A549 (cell line): Measurements from ENCODE around the gene MAGED4. TPM values are rescaled to one million over a fixed set of nuclear protein-coding genes. Genes with fewer than 3 reads are reported as not detected.
"Not testable (repeated sequence)": the region's sequence is repeated elsewhere in the genome, so short reads cannot be mapped to it uniquely, and the experiment has no call there.

Experiments used
- ATAC-seq, 2 experiments: fragments of 200-7000 bp in 1 of 2; fragments of >200 bp in 1 of 2; cut with Nextera tagmentation in 1 of 2; cut with Tn5 transposase in 1 of 2; 3 replicates each; pipeline versions ENCODE4 v1.8.0 to v1.9.1; 2018 to 2020; ENCODE audit warnings: mild to moderate bottlenecking in 1 of 2, moderate library complexity in 1 of 2
- CTCF ChIA-PET: fragments of 300-600 bp; sonication (Branson Sonifier 250); formaldehyde crosslinking; extraction: SDS; loops from one replicate; lab custom pipeline; 2021; ENCODE audit warnings: antibody characterized with exemption, inconsistent platforms; lab: Yijun Ruan, JAX
- POLR2A ChIA-PET: fragments of 350-600 bp; formaldehyde crosslinking; extraction: SDS; loops from one replicate; lab custom pipeline; 2021; ENCODE audit warnings: antibody characterized with exemption, inconsistent platforms; lab: Yijun Ruan, JAX
- DNase-seq, 2 experiments: peaks; one replicate each; pipeline versions ENCODE4 v3.0.0 to v3.0.0-alpha.2; 2011 to 2016; ENCODE audit warnings: low read depth in 1 of 2, low spot score in 1 of 2
- FAIRE-seq: peaks from 2 replicates; lab custom pipeline; 2011; peaks lifted over from hg19 to GRCh38; lab: Jason Lieb, UNC
- H3K27ac ChIP-seq, 2 experiments: fragments of >200 bp; sonication (Bioruptor Twin); formaldehyde crosslinking; 3 replicates each; pipeline ENCODE4 v1.5.1; 2016 to 2017
- H3K4me1 ChIP-seq: fragments of >200 bp; sonication (Bioruptor Twin); formaldehyde crosslinking; 3 replicates; pipeline ENCODE4 v1.6.1; 2016
- H3K4me2 ChIP-seq: fragments of >200 bp; sonication (Bioruptor Twin); formaldehyde crosslinking; 3 replicates; pipeline ENCODE4 v1.6.1; 2016
- H3K4me3 ChIP-seq: fragments of >200 bp; sonication (Bioruptor Twin); formaldehyde crosslinking; 3 replicates; pipeline ENCODE4 v1.5.1; 2016
- H3K9me3 ChIP-seq: fragments of >200 bp; sonication (Bioruptor Twin); formaldehyde crosslinking; 3 replicates; pipeline ENCODE4 v1.6.1; 2016
- CHD2 ChIP-seq: fragments of 150-350 bp; IDR thresholded peaks from 2 replicates; pipeline ENCODE4 v1.6.1; 2014; ENCODE audit warnings: low read length; ENCODE audit not compliant: partially characterized antibody
- EP300 ChIP-seq, 2 experiments: fragments of >200 bp; sonication (Bioruptor Twin); formaldehyde crosslinking; IDR thresholded peaks; 2 replicates in 1 of 2; 3 replicates in 1 of 2; pipeline ENCODE4 v1.6.1; 2016 to 2017
- FOSB ChIP-seq: fragments of 250-450 bp; sonication (Bioruptor Pico); IDR thresholded peaks from 2 replicates; pipeline ENCODE4 v1.5.0; 2020; ENCODE audit warnings: mild to moderate bottlenecking, moderate library complexity
- FOXS1 ChIP-seq: fragments of 250-450 bp; sonication (Bioruptor Pico); IDR thresholded peaks from 2 replicates; pipeline ENCODE4 v1.5.0; 2020; ENCODE audit warnings: mild to moderate bottlenecking, moderate library complexity
- HOXB13 ChIP-seq: fragments of 250-450 bp; sonication (Bioruptor Pico); IDR thresholded peaks from 2 replicates; pipeline ENCODE4 v1.5.0; 2020; ENCODE audit warnings: low read depth, mild to moderate bottlenecking, moderate library complexity
- KDM5A ChIP-seq: fragments of 200-600 bp; sonication (generic); IDR thresholded peaks from 2 replicates; pipeline ENCODE4 v1.6.1; 2016; ENCODE audit warnings: antibody characterized with exemption, mild to moderate bottlenecking
- MYC ChIP-seq: IDR thresholded peaks from 2 replicates; pipeline ENCODE4 v1.6.1; 2012; ENCODE audit warnings: mild to moderate bottlenecking, inconsistent platforms, low read length, improper control_type of control experiment, borderline replicate concordance
- POLR2A ChIP-seq: IDR thresholded peaks from 2 replicates; pipeline ENCODE4 v1.6.1; 2012; ENCODE audit warnings: mild to moderate bottlenecking, low read length
- POLR2AphosphoS2 ChIP-seq: conservative IDR thresholded peaks from 2 replicates; pipeline ENCODE4 v1.6.1; 2012; ENCODE audit warnings: low read length, improper control_type of control experiment, inconsistent platforms
- RAD21 ChIP-seq, 2 experiments: fragments of >200 bp in 1 of 2; sonication (Bioruptor Twin) in 1 of 2; formaldehyde crosslinking in 1 of 2; IDR thresholded peaks in 1 of 2; conservative IDR thresholded peaks in 1 of 2; 2 replicates in 1 of 2; 3 replicates in 1 of 2; pipeline ENCODE4 v1.6.1; 2012 to 2018; ENCODE audit warnings: inconsistent platforms in 1 of 2
- RFX5 ChIP-seq: fragments of 450-650 bp; IDR thresholded peaks from 2 replicates; pipeline ENCODE4 v1.7.1; 2014; ENCODE audit warnings: antibody characterized with exemption, mild to moderate bottlenecking, moderate library complexity
- TP53 ChIP-seq: fragments of 250-450 bp; sonication (Bioruptor Pico); IDR thresholded peaks from 2 replicates; pipeline ENCODE4 v1.5.0; 2021; ENCODE audit warnings: mild to moderate bottlenecking, moderate library complexity
- ZFP36 ChIP-seq: fragments of 450-650 bp; IDR thresholded peaks from 2 replicates; pipeline ENCODE4 v1.6.1; 2014; ENCODE audit warnings: borderline replicate concordance; ENCODE audit not compliant: partially characterized antibody
- WGBS: methylation state at CpG from one replicate; pipeline ENCODE4 v1.1.6; 2017; ENCODE audit errors: missing lambda C conversion rate; 5-methylcytosine and 5-hydroxymethylcytosine counted together
- polyA plus RNA-seq, 4 experiments: library from polyadenylated mRNA; depleted of rRNA in 3 of 4; stranded (reverse); fragments of >200 nt; fragmentation: RNase III in 1 of 4; extraction: RNeasy Plus Mini Kit Qiagen cat#74134 plus additional on column Dnase treatment in 1 of 4; gene quantifications; 2 replicates in 3 of 4; 3 replicates in 1 of 4; pipeline ENCODE4 v1.2.3, GENCODE V29; 2011 to 2017
- TF ChIP-seq, protein P1 (sequence below): fragments of 200-600 bp; sonication (generic); IDR thresholded peaks from 2 replicates; pipeline ENCODE4 v1.6.1; 2016; ENCODE audit warnings: antibody characterized with exemption, mild to moderate bottlenecking, moderate library complexity
- TF ChIP-seq, protein P2 (sequence below): fragments of 250-450 bp; sonication (Bioruptor Pico); IDR thresholded peaks from 2 replicates; pipeline ENCODE4 v1.5.0; 2020; ENCODE audit warnings: low read depth, mild to moderate bottlenecking, moderate library complexity
- TF ChIP-seq, protein P3 (sequence below): IDR thresholded peaks from 2 replicates; pipeline ENCODE4 v1.6.1; 2012
- TF ChIP-seq, protein P4 (sequence below): fragments of >200 bp; sonication (Bioruptor Twin); formaldehyde crosslinking; IDR thresholded peaks from 3 replicates; pipeline ENCODE4 v1.6.1; 2016
- TF ChIP-seq, protein P5 (sequence below): fragments of 450-650 bp; IDR thresholded peaks from 2 replicates; pipeline ENCODE4 v1.6.1; 2014; ENCODE audit warnings: antibody characterized with exemption
- TF ChIP-seq, protein P6 (sequence below): IDR thresholded peaks from 2 replicates; pipeline ENCODE4 v1.6.1; 2012; ENCODE audit warnings: low read depth, borderline replicate concordance

Gene MAGED4
- polyA plus RNA-seq, 2 of the 4 experiments (the other 2 are of a cell fraction) = 6.0 to 11.6 TPM

DNA sequence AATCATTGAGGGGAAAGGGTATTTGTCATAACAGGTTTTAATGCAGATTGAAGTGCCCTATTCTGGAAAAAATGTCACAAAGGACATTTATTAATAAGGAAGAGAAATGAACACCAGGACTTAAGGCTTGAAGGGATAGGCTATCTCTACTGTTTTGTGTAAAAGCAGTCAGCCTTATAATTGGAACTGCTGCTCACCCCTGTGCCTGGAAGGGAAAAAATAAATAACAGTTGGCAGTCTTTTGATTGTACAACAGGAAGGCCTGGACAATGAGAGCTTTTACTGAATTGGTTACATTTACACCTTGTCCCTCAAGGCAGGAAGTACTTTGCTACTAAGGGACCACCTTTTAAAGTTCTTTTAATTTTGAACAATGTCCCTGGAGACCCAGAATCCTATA, 17.8 kb upstream of the MAGED4 start:
- FAIRE-seq (no peak), DNase-seq (no peak)
- Histone ChIP-seq H3K4me3 (no peak overlapping the region), H3K4me1 (no peaks in the 10 kb centered on the region), H3K9me3 (no peaks in the 10 kb centered on the region), H3K27ac (no peak overlapping the region)
- ChIA-PET CTCF (no interaction called here), POLR2A (no interaction called here)
- no peak for TF ChIP-seq POLR2AphosphoS2
- TF ChIP-seq, protein P1, sequence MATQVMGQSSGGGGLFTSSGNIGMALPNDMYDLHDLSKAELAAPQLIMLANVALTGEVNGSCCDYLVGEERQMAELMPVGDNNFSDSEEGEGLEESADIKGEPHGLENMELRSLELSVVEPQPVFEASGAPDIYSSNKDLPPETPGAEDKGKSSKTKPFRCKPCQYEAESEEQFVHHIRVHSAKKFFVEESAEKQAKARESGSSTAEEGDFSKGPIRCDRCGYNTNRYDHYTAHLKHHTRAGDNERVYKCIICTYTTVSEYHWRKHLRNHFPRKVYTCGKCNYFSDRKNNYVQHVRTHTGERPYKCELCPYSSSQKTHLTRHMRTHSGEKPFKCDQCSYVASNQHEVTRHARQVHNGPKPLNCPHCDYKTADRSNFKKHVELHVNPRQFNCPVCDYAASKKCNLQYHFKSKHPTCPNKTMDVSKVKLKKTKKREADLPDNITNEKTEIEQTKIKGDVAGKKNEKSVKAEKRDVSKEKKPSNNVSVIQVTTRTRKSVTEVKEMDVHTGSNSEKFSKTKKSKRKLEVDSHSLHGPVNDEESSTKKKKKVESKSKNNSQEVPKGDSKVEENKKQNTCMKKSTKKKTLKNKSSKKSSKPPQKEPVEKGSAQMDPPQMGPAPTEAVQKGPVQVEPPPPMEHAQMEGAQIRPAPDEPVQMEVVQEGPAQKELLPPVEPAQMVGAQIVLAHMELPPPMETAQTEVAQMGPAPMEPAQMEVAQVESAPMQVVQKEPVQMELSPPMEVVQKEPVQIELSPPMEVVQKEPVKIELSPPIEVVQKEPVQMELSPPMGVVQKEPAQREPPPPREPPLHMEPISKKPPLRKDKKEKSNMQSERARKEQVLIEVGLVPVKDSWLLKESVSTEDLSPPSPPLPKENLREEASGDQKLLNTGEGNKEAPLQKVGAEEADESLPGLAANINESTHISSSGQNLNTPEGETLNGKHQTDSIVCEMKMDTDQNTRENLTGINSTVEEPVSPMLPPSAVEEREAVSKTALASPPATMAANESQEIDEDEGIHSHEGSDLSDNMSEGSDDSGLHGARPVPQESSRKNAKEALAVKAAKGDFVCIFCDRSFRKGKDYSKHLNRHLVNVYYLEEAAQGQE = no peak
- TF ChIP-seq FOSB = no peak
- TF ChIP-seq, protein P2, sequence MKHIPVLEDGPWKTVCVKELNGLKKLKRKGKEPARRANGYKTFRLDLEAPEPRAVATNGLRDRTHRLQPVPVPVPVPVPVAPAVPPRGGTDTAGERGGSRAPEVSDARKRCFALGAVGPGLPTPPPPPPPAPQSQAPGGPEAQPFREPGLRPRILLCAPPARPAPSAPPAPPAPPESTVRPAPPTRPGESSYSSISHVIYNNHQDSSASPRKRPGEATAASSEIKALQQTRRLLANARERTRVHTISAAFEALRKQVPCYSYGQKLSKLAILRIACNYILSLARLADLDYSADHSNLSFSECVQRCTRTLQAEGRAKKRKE = no peak
- TF ChIP-seq, all 56 proteins: peak for 0
- no peak overlapping the region for H3K4me2 ChIP-seq
- ATAC-seq = no peak

DNA sequence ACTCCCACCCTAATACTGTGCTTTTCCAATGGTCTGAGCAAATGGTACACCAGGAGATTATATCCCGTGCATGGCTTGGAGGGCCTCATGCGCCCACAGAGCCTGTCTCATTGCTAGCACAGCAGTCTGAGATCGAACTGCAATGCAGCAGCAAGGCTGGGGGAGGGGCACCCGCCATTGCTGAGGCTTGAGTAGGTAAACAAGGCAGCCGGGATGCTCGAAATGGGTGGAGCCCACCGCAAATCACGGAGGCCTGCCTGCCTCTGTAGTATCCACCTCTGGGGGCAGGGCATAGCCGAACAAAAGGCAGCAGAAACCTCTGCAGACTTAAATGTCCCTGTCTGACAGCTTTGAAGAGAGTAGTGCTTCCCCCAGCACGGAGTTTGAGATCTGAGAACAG, 13.6 kb upstream of the MAGED4 start:
- H3K4me3 ChIP-seq, H3K9me3 ChIP-seq, DNase-seq, CTCF ChIA-PET, H3K4me1 ChIP-seq, FAIRE-seq, ATAC-seq, H3K4me2 ChIP-seq, H3K27ac ChIP-seq, POLR2A ChIA-PET: not testable (repeated sequence)
- WGBS = 0% methylated on average over 1 of the region's 10 CpGs

DNA sequence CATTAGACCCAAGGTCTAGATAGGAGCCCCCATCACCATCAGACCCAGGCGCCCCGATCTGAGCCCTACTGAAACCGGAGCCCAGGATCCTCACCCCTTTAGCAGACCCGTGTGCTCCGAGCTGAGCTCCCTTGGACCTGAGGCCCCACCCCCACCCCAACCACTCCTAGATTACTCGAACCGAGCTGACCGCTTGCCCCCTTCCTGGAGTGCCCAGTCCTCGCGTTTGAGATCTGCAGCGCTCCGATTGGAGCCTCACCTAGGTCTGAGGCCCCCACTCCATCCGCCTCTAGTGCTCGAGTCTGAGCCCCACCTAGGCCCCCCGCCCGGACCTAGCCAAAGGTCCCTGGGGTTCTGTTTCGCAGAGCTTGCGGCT, 378 bp downstream of the MAGED4 start:
- H3K4me1 ChIP-seq, H3K4me2 ChIP-seq, H3K4me3 ChIP-seq, CTCF ChIA-PET, H3K9me3 ChIP-seq, DNase-seq, H3K27ac ChIP-seq, FAIRE-seq, POLR2A ChIA-PET: not testable (repeated sequence)
- no CpG with 5 or more reads among the region's 18 CpGs for WGBS
- ATAC-seq = peak; percentile 44 to 69

DNA sequence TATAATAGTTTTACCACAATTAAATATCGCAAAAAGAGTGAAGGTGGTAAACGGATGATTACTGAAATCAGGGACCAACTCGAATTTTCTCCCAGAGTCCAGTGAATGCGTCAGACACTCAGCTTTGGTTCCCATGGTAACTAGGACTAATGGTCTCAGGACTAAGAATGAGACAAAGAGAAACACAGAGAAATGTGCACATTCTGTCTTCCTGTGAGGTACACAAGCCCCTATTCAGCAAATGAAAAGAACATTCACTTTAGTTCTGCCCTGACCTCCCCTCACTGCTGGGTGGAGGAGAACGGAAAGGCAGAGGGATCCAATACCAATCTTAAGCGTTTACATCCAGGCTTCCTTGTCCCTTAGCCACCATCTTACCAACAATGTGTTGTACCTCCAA, 26.7 kb downstream of the MAGED4 start:
- FAIRE-seq, H3K27ac ChIP-seq, CTCF ChIA-PET, POLR2A ChIA-PET, ATAC-seq, H3K4me2 ChIP-seq, H3K4me3 ChIP-seq, H3K9me3 ChIP-seq, H3K4me1 ChIP-seq, DNase-seq: not testable (repeated sequence)
- no CpG with 5 or more reads among the region's 6 CpGs for WGBS

DNA sequence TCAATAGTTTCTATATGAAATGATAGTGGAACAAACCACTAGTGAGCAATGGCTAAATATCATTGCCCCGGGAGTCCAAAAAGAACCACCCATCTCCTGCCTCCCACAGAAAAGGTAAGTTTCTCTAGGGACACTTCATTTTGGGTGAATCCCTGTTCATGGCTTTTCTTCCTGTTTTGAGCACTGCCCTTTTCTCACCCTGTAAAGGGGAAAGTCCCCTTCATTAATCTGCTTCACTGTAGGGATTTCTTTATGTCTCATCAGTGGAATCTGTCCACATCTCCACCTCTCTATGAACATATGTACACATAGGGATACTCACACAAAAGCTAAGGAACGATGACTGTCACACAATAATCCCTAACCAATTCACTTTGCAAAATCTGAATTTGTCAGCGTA, 28.6 kb downstream of the MAGED4 start:
- TF ChIP-seq, protein P3, sequence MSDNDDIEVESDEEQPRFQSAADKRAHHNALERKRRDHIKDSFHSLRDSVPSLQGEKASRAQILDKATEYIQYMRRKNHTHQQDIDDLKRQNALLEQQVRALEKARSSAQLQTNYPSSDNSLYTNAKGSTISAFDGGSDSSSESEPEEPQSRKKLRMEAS = no peak
- TF ChIP-seq, protein P4, sequence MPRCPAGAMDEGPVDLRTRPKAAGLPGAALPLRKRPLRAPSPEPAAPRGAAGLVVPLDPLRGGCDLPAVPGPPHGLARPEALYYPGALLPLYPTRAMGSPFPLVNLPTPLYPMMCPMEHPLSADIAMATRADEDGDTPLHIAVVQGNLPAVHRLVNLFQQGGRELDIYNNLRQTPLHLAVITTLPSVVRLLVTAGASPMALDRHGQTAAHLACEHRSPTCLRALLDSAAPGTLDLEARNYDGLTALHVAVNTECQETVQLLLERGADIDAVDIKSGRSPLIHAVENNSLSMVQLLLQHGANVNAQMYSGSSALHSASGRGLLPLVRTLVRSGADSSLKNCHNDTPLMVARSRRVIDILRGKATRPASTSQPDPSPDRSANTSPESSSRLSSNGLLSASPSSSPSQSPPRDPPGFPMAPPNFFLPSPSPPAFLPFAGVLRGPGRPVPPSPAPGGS = no peak
- no peak for TF ChIP-seq TP53 (CRISPR knock-in tag)
- TF ChIP-seq, protein P5, sequence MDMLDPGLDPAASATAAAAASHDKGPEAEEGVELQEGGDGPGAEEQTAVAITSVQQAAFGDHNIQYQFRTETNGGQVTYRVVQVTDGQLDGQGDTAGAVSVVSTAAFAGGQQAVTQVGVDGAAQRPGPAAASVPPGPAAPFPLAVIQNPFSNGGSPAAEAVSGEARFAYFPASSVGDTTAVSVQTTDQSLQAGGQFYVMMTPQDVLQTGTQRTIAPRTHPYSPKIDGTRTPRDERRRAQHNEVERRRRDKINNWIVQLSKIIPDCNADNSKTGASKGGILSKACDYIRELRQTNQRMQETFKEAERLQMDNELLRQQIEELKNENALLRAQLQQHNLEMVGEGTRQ = no peak
- TF ChIP-seq POLR2A = no peak
- no peak for TF ChIP-seq FOXS1 (CRISPR knock-in tag)
- TF ChIP-seq, protein P6, sequence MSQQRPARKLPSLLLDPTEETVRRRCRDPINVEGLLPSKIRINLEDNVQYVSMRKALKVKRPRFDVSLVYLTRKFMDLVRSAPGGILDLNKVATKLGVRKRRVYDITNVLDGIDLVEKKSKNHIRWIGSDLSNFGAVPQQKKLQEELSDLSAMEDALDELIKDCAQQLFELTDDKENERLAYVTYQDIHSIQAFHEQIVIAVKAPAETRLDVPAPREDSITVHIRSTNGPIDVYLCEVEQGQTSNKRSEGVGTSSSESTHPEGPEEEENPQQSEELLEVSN = no peak
- no peak for TF ChIP-seq HOXB13 (CRISPR knock-in tag)
- no peak for TF ChIP-seq MYC
- no peak for TF ChIP-seq RAD21 (conservative IDR thresholded peaks at IDR 0.05 in 1 of 2, IDR thresholded peaks at IDR 0.05 in 1 of 2)
- no peak for TF ChIP-seq CHD2
- no peak for TF ChIP-seq POLR2AphosphoS2
- no peak for TF ChIP-seq KDM5A
- no peak for TF ChIP-seq EP300 (IDR thresholded peaks at IDR 0.05)
- no peak for TF ChIP-seq RFX5
- TF ChIP-seq ZFP36 = no peak
- Histone ChIP-seq H3K27ac (no peak overlapping the region), H3K4me3 (no peak overlapping the region), H3K4me2 (no peak overlapping the region), H3K9me3 (no peaks in the 10 kb centered on the region), H3K4me1 (no peaks in the 10 kb centered on the region)
- CTCF ChIA-PET = no interaction called here
- POLR2A ChIA-PET = no interaction called here
- DNase-seq (no peak), FAIRE-seq (no peak), ATAC-seq (no peak)
- 0% methylated on average over 3 of the region's 3 CpGs for WGBS
